ENCODE measurements around the gene TRIM33. TPM values are rescaled to one million over a fixed set of nuclear protein-coding genes. Genes with fewer than 3 reads are reported as not detected.

TRIM33 gene
- total RNA-seq, result 19.3 and 21.5 TPM in 2 replicates
- 16.2 and 17.8 TPM in 2 replicates for polyA plus RNA-seq
- polyA plus RNA-seq (2012), result 12.2 and 13.2 TPM in 2 replicates
- 8.6 and 11.2 TPM in 2 replicates for polyA minus RNA-seq (ENCODE audit: low replicate concordance)

DNA sequence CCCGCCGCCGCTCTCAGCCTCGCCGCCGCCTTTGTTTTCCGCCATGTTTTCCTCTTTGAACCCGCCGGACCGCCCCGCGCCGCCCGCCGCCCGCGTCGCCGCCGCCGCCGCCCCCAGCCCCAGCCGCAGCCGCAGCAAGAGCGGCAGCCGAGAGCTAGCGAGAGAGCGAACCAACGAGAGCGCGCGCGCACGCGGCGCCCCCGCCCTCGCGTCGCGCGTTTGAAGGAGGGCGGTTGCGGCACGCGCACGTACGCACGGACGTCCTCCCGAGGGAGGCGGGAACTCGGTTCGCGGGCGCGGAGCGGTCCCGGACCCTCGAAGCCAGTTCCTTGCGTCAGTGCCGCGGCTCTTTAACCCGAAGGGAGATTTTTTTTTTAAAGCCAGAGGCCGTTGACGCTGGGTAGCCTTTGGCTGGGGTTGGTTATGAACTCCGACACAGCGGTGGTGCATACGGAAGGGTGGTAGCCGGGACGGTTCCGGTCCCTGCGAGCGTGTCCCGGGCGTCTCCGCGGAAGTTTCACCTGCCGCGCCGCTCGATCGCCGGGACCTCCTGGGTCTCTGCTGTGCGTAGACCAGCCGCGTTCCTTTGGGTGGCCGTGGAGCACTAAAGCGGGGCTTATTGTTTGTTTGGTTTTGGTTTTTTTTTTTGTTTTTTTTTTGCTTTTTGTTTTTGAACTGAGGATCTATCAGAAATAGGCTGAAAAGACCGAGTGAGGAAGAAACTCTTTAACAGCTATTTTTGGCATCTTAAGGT, at the start of gene TRIM33:
Gene TRIM33 (minus strand): TSS at position 172 of the 754 bp plus-strand sequence. CDS start 127 bp downstream, at position 45.
- H3K9me3 ChIP-seq (ENCODE audit: control insufficient read depth, insufficient read depth, low read depth, low read length), result no peaks in the 10 kb centered on the region
- H3K79me2 ChIP-seq (ENCODE audit: control insufficient read depth, insufficient read depth, low read length), result peaks cover 45% of the 10 kb centered on the region
- TF ChIP-seq EZH2 (IDR thresholded peaks at IDR 0.05; ENCODE audit: low read length, missing control alignments), result no peak
- TF ChIP-seq, protein P1, sequence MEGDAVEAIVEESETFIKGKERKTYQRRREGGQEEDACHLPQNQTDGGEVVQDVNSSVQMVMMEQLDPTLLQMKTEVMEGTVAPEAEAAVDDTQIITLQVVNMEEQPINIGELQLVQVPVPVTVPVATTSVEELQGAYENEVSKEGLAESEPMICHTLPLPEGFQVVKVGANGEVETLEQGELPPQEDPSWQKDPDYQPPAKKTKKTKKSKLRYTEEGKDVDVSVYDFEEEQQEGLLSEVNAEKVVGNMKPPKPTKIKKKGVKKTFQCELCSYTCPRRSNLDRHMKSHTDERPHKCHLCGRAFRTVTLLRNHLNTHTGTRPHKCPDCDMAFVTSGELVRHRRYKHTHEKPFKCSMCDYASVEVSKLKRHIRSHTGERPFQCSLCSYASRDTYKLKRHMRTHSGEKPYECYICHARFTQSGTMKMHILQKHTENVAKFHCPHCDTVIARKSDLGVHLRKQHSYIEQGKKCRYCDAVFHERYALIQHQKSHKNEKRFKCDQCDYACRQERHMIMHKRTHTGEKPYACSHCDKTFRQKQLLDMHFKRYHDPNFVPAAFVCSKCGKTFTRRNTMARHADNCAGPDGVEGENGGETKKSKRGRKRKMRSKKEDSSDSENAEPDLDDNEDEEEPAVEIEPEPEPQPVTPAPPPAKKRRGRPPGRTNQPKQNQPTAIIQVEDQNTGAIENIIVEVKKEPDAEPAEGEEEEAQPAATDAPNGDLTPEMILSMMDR (conservative IDR thresholded peaks at IDR 0.05 in 1 of 2, IDR thresholded peaks at IDR 0.05 in 1 of 2; ENCODE audit: low read depth in 1 of 2, low read length in 2 of 2), result no peak
- peak; percentile 93 to 94 for DNase-seq (ENCODE audit: low read depth in 2 of 2)
- H3K27ac ChIP-seq (ENCODE audit: insufficient read depth, low read length), result peak within 1 kb of the TSS; percentile 77
- H3K4me1 ChIP-seq (ENCODE audit: control insufficient read depth, extremely low read depth, insufficient read depth, low read length), result no peaks in the 10 kb centered on the region
- H2AFZ ChIP-seq (ENCODE audit: low read length), result peak within 1 kb of the TSS; percentile 69
- peak within 1 kb of the TSS; percentile 88 for H3K4me2 ChIP-seq (ENCODE audit: extremely low read depth, insufficient read depth, low read length)
- H3K27me3 ChIP-seq (ENCODE audit: control insufficient read depth, insufficient read depth, low read length), result no peaks in the 10 kb centered on the region
- H3K36me3 ChIP-seq (ENCODE audit: control insufficient read depth, insufficient read depth, low read length), result no peaks in the 10 kb centered on the region
- peak within 1 kb of the TSS; percentile 91 to 97 (median 93) for H3K4me3 ChIP-seq (replicated peaks in 1 of 4; ENCODE audit: control extremely low read depth in 1 of 4, insufficient read depth in 1 of 4, low read depth in 3 of 4, low read length in 4 of 4)
- H4K20me1 ChIP-seq (ENCODE audit: control insufficient read depth, extremely low read depth, insufficient read depth, low read length), result no peaks in the 10 kb centered on the region
- peak within 1 kb of the TSS; percentile 87 for H3K9ac ChIP-seq (ENCODE audit: insufficient read depth, low read length)

DNA sequence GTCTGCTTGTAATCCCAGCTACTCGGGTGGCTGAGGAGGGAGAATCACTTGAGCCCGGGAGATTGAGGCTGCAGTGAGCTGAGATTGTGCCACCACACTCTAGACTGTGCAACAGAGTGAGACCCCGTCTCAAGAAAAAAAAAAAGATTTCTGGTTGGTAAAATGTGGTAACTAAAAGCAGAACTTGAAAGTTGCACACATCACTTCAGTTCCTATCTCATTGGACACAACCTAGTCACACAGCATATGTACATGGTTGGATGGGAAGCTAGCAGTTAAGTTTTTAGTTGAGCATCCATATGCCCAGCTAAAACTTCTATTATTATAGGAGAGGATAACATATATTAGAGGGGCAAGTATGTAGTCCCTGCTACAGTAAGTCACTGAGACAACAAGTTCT, 48.4 kb upstream of the TRIM33 start:
- no peaks in the 10 kb centered on the region for H4K20me1 ChIP-seq (ENCODE audit: control insufficient read depth, extremely low read depth, insufficient read depth, low read length)
- H3K9me3 ChIP-seq (ENCODE audit: control insufficient read depth, insufficient read depth, low read depth, low read length), result no peaks in the 10 kb centered on the region
- H3K27me3 ChIP-seq (ENCODE audit: control insufficient read depth, insufficient read depth, low read length), result no peaks in the 10 kb centered on the region
- no peaks in the 10 kb centered on the region for H3K4me1 ChIP-seq (ENCODE audit: control insufficient read depth, extremely low read depth, insufficient read depth, low read length)
- no peak overlapping the region for H2AFZ ChIP-seq (ENCODE audit: low read length)
- H3K9ac ChIP-seq (ENCODE audit: insufficient read depth, low read length), result no peak overlapping the region
- no peaks in the 10 kb centered on the region for H3K79me2 ChIP-seq (ENCODE audit: control insufficient read depth, insufficient read depth, low read length)
- H3K27ac ChIP-seq (ENCODE audit: insufficient read depth, low read length), result no peak overlapping the region
- no peak overlapping the region for H3K4me3 ChIP-seq (replicated peaks in 1 of 4; ENCODE audit: control extremely low read depth in 1 of 4, insufficient read depth in 1 of 4, low read depth in 3 of 4, low read length in 4 of 4)
- H3K36me3 ChIP-seq (ENCODE audit: control insufficient read depth, insufficient read depth, low read length), result no peaks in the 10 kb centered on the region
- no peak overlapping the region for H3K4me2 ChIP-seq (ENCODE audit: extremely low read depth, insufficient read depth, low read length)
- TF ChIP-seq, protein P1 (conservative IDR thresholded peaks at IDR 0.05 in 1 of 2, IDR thresholded peaks at IDR 0.05 in 1 of 2; ENCODE audit: low read depth in 1 of 2, low read length in 2 of 2), result no peak
- no peak for DNase-seq (ENCODE audit: low read depth in 2 of 2)

DNA sequence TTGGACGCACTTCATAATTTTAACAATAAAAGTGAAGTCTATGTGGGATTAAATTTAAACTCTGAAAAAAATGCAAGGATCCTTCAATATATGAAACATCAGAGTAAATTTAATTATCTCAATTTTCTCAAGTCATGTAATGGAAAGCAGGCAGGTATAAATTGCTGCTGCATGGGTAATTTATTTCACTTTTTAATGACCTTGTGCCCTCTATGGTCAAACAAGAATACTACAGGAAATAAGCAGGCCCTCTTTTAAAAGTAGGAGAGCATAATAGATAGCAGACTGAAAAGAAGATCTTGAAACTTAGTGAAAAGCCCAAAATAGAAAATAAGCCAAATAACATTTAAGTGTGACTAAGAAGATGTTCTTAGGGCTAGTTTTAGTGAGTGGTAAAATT, 47.5 kb upstream of the TRIM33 start:
- Histone ChIP-seq H3K27me3 (ENCODE audit: control insufficient read depth, insufficient read depth, low read length) (no peaks in the 10 kb centered on the region), H3K9ac (ENCODE audit: insufficient read depth, low read length) (no peak overlapping the region), H4K20me1 (ENCODE audit: control insufficient read depth, extremely low read depth, insufficient read depth, low read length) (no peaks in the 10 kb centered on the region), H3K4me1 (ENCODE audit: control insufficient read depth, extremely low read depth, insufficient read depth, low read length) (no peaks in the 10 kb centered on the region), H3K36me3 (ENCODE audit: control insufficient read depth, insufficient read depth, low read length) (no peaks in the 10 kb centered on the region), H3K27ac (ENCODE audit: insufficient read depth, low read length) (no peak overlapping the region), H3K9me3 (ENCODE audit: control insufficient read depth, insufficient read depth, low read depth, low read length) (no peaks in the 10 kb centered on the region), H3K79me2 (ENCODE audit: control insufficient read depth, insufficient read depth, low read length) (no peaks in the 10 kb centered on the region), H2AFZ (ENCODE audit: low read length) (no peak overlapping the region), H3K4me2 (ENCODE audit: extremely low read depth, insufficient read depth, low read length) (no peak overlapping the region), H3K4me3 (replicated peaks in 1 of 4; ENCODE audit: control extremely low read depth in 1 of 4, insufficient read depth in 1 of 4, low read depth in 3 of 4, low read length in 4 of 4) (no peak overlapping the region)
- TF ChIP-seq EZH2 (IDR thresholded peaks at IDR 0.05; ENCODE audit: low read length, missing control alignments), result no peak
- TF ChIP-seq, protein P1 (conservative IDR thresholded peaks at IDR 0.05 in 1 of 2, IDR thresholded peaks at IDR 0.05 in 1 of 2; ENCODE audit: low read depth in 1 of 2, low read length in 2 of 2), result no peak
- peak in 1 of 2 donors; percentile 11 for DNase-seq (ENCODE audit: low read depth in 2 of 2)

Data from fibroblast of lung (primary cell).